GM21737 (cell line): Measurements from ENCODE around the gene PCP2.

ENCODE experiments used
- ATAC-seq: cut with Tn5 transposase; IDR thresholded peaks from one replicate; pipeline ENCODE4 v1.9.1; 2021; ENCODE audit warnings: mild to moderate bottlenecking, moderate library complexity; ENCODE audit not compliant: unreplicated experiment

The PCP2 gene

GRCh38 chr19:7633698-7634097 lies at the start of gene PCP2:
PCP2 (minus strand) TSS chr19:7633719; CDS start chr19:7633457, 262 bp downstream.
- no peak for ATAC-seq

GRCh38 chr19:7682175-7682855 lies 48.8 kb upstream of the PCP2 start:
- ATAC-seq = no peak

- ATAC-seq = peak; percentile 25
These were observed 48.0 kb upstream of the PCP2 start for GRCh38 chr19:7681340-7682174.

- ATAC-seq = peak; percentile 49
These were observed 47.3 kb upstream of the PCP2 start, which contains the start of gene TRAPPC5 for GRCh38 chr19:7680606-7681339. TRAPPC5 (plus strand) TSS chr19:7680833; CDS start chr19:7682254, 1,421 bp downstream.

- ATAC-seq = no peak
These were observed 46.5 kb upstream of the PCP2 start for GRCh38 chr19:7679771-7680605.

- no peak for ATAC-seq
These were observed 45.6 kb upstream of the PCP2 start for GRCh38 chr19:7678971-7679751.

GRCh38 chr19:7677669-7678311 lies 44.3 kb upstream of the PCP2 start:
- no peak for ATAC-seq

GRCh38 chr19:7676854-7677253 lies 43.3 kb upstream of the PCP2 start, which contains the start of gene MCEMP1:
MCEMP1 (plus strand) TSS chr19:7677090; CDS start chr19:7677121, 31 bp downstream.
- ATAC-seq = no peak

- ATAC-seq = no peak
These were observed 42.9 kb upstream of the PCP2 start for GRCh38 chr19:7676376-7676775.

- no peak for ATAC-seq
These were observed 40.8 kb upstream of the PCP2 start for GRCh38 chr19:7674010-7675005.

- ATAC-seq = no peak
These were observed 39.0 kb upstream of the PCP2 start for GRCh38 chr19:7672522-7672921.

- ATAC-seq = no peak
These were observed 37.3 kb upstream of the PCP2 start for GRCh38 chr19:7670790-7671189.

GRCh38 chr19:7670150-7670783 lies 36.7 kb upstream of the PCP2 start:
- ATAC-seq = no peak

- no peak for ATAC-seq
These were observed 36.1 kb upstream of the PCP2 start for GRCh38 chr19:7669641-7670040.

- no peak for ATAC-seq
These were observed 35.3 kb upstream of the PCP2 start, which contains the start of gene RETN for GRCh38 chr19:7668842-7669241. RETN (plus strand) TSS chr19:7669049; CDS start chr19:7669327, 278 bp downstream.

GRCh38 chr19:7665076-7665475 lies 31.6 kb upstream of the PCP2 start:
- ATAC-seq = no peak

- ATAC-seq = no peak
These were observed 30.2 kb upstream of the PCP2 start for GRCh38 chr19:7663706-7664105.
